ENCODE results near the gene ASTN2.

ASTN2 gene

DNA sequence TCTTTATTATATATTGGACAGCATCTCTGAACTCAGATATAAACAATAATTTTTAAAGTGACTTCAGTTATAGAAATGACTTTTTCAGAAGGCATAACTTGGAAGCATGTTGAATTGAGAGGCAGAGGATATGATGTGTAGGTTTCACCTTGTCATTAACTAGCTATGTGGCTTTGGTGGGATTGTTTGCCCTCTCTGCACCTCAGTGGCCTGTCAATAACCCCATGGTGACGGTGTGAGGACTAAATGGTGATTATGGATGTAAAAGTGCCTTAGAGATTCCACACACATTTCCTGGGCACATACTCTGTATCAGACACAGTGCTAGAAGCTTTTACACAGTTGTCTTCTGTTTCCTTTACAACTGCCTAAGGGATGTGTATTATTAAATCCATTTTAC, 962.6 kb downstream of the ASTN2 start:
- H4K20me1 ChIP-seq (ENCODE audit: insufficient read depth, low read length) = no peaks in the 10 kb centered on the region
- H3K4me1 ChIP-seq (ENCODE audit: insufficient read depth, low read length) = no peaks in the 10 kb centered on the region
- H3K36me3 ChIP-seq (ENCODE audit: insufficient read depth, low read length) = no peaks in the 10 kb centered on the region
- no peaks in the 10 kb centered on the region for H3K27me3 ChIP-seq (ENCODE audit: insufficient read depth, low read length, poor library complexity)
- no peak for TF ChIP-seq EZH2 (IDR thresholded peaks at IDR 0.05; ENCODE audit: borderline replicate concordance, low read depth, low read length, severe bottlenecking)
- TF ChIP-seq, protein P1, sequence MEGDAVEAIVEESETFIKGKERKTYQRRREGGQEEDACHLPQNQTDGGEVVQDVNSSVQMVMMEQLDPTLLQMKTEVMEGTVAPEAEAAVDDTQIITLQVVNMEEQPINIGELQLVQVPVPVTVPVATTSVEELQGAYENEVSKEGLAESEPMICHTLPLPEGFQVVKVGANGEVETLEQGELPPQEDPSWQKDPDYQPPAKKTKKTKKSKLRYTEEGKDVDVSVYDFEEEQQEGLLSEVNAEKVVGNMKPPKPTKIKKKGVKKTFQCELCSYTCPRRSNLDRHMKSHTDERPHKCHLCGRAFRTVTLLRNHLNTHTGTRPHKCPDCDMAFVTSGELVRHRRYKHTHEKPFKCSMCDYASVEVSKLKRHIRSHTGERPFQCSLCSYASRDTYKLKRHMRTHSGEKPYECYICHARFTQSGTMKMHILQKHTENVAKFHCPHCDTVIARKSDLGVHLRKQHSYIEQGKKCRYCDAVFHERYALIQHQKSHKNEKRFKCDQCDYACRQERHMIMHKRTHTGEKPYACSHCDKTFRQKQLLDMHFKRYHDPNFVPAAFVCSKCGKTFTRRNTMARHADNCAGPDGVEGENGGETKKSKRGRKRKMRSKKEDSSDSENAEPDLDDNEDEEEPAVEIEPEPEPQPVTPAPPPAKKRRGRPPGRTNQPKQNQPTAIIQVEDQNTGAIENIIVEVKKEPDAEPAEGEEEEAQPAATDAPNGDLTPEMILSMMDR (IDR thresholded peaks at IDR 0.05; ENCODE audit: borderline replicate concordance, extremely low read depth, low read length, poor library complexity, severe bottlenecking) = no peak
- no peak overlapping the region for H3K9ac ChIP-seq (ENCODE audit: low read depth, low read length)
- H3K4me3 ChIP-seq (ENCODE audit: low read depth in 1 of 2, low read length in 2 of 2) = no peak overlapping the region
- no peaks in the 10 kb centered on the region for H3K79me2 ChIP-seq (ENCODE audit: insufficient read depth, low read length)
- H3K4me2 ChIP-seq (ENCODE audit: insufficient read depth, low read length) = no peak overlapping the region
- no peak overlapping the region for H2AFZ ChIP-seq (ENCODE audit: low read depth, low read length)
- H3K27ac ChIP-seq (ENCODE audit: low read length) = no peak overlapping the region
- H3K9me3 ChIP-seq (ENCODE audit: insufficient read depth, low read length, severe bottlenecking) = no peaks in the 10 kb centered on the region
- DNase-seq (no peak), ATAC-seq (ENCODE audit: insufficient read depth, low read depth) (no peak)

DNA sequence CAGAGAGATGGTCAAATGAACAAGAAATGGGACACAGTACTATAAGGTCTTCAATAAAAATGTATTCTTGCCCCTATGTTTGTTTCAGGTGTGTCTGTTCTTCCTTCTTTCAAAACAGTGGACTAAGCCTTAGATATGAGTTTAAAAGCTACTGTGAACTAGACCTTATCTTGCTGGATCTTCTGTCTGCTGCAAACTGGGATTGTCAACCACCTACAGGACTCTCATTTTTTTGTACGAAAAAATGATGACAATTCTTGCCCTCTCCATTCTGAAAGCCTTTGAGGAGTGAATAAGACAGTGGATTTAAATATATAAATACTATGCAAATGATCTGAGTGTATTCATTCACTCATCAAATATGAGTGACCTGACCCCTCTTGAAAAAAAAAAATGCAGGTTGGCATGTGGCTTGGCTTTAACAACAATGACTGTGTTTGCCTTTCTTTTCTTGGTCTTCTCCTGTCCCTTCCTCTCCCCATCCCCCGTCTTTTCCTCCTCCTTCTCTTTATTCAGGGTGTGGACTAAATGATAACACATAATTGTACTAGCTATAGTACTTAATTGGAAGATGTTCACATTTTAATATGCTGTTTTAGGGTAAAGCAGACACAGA, 963.2 kb downstream of the ASTN2 start:
- Histone ChIP-seq H3K27me3 (ENCODE audit: insufficient read depth, low read length, poor library complexity) (no peaks in the 10 kb centered on the region), H2AFZ (ENCODE audit: low read depth, low read length) (no peak overlapping the region), H3K4me1 (ENCODE audit: insufficient read depth, low read length) (no peaks in the 10 kb centered on the region), H3K27ac (ENCODE audit: low read length) (no peak overlapping the region), H3K4me2 (ENCODE audit: insufficient read depth, low read length) (no peak overlapping the region), H3K9me3 (ENCODE audit: insufficient read depth, low read length, severe bottlenecking) (no peaks in the 10 kb centered on the region), H3K79me2 (ENCODE audit: insufficient read depth, low read length) (no peaks in the 10 kb centered on the region), H3K9ac (ENCODE audit: low read depth, low read length) (no peak overlapping the region), H3K4me3 (ENCODE audit: low read depth in 1 of 2, low read length in 2 of 2) (no peak overlapping the region), H3K36me3 (ENCODE audit: insufficient read depth, low read length) (no peaks in the 10 kb centered on the region), H4K20me1 (ENCODE audit: insufficient read depth, low read length) (no peaks in the 10 kb centered on the region)
- TF ChIP-seq EZH2 (IDR thresholded peaks at IDR 0.05; ENCODE audit: borderline replicate concordance, low read depth, low read length, severe bottlenecking) = no peak
- TF ChIP-seq, protein P1 (IDR thresholded peaks at IDR 0.05; ENCODE audit: borderline replicate concordance, extremely low read depth, low read length, poor library complexity, severe bottlenecking) = no peak
- DNase-seq (no peak), ATAC-seq (ENCODE audit: insufficient read depth, low read depth) (no peak)

DNA sequence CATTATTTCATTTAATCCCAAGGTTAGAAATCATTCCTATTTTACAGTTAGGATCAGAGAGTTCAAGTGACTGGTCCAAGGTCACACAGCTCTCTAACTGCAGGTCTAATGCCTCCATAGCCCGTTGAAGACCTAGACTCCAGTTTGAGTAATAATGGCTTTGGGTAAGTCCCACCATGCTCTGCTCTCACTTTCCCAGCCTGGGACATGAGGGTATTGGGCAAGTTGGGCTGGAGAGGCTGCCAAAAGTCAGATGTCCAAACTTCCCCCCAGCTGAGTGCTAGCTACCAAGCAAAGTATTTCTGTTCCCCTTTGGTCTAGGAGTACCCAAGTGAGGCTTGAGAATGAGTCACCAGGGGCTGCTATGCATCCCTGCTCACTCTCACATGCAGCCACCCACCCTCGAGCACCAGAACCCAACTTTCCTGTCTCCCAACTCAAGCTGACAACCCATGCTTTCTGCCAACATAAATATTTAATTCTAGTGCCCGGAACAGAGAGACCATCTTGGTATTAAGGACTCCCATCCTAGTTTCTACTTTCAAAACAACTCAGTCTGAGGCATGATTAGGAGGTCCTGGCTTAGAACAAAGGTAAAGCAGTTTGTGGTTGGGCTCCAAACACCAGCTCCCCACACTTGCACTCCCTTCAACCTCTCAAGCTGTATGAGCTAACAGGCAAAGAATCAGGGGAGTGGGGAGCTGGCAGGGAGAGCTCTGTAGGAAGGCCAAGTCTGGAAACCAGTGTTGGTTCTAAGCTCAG, 964.3 kb downstream of the ASTN2 start:
- DNase-seq (no peak), ATAC-seq (ENCODE audit: insufficient read depth, low read depth) (no peak)
- H3K9ac ChIP-seq (ENCODE audit: low read depth, low read length) = no peak overlapping the region
- no peaks in the 10 kb centered on the region for H4K20me1 ChIP-seq (ENCODE audit: insufficient read depth, low read length)
- no peaks in the 10 kb centered on the region for H3K4me1 ChIP-seq (ENCODE audit: insufficient read depth, low read length)
- no peaks in the 10 kb centered on the region for H3K27me3 ChIP-seq (ENCODE audit: insufficient read depth, low read length, poor library complexity)
- H2AFZ ChIP-seq (ENCODE audit: low read depth, low read length) = no peak overlapping the region
- TF ChIP-seq, protein P1 (IDR thresholded peaks at IDR 0.05; ENCODE audit: borderline replicate concordance, extremely low read depth, low read length, poor library complexity, severe bottlenecking) = no peak
- TF ChIP-seq EZH2 (IDR thresholded peaks at IDR 0.05; ENCODE audit: borderline replicate concordance, low read depth, low read length, severe bottlenecking) = no peak
- no peaks in the 10 kb centered on the region for H3K9me3 ChIP-seq (ENCODE audit: insufficient read depth, low read length, severe bottlenecking)
- no peaks in the 10 kb centered on the region for H3K79me2 ChIP-seq (ENCODE audit: insufficient read depth, low read length)
- no peak overlapping the region for H3K27ac ChIP-seq (ENCODE audit: low read length)
- no peak overlapping the region for H3K4me3 ChIP-seq (ENCODE audit: low read depth in 1 of 2, low read length in 2 of 2)
- no peaks in the 10 kb centered on the region for H3K36me3 ChIP-seq (ENCODE audit: insufficient read depth, low read length)
- H3K4me2 ChIP-seq (ENCODE audit: insufficient read depth, low read length) = no peak overlapping the region

All from DND-41 (cell line).